NCI-H1694 (cell line): ENCODE data around the gene ID2.

ENCODE experiments used
- DNase-seq: peaks from one replicate; lab custom pipeline; 2025; lab: John Stamatoyannopoulos, UW

The ID2 gene

DNA sequence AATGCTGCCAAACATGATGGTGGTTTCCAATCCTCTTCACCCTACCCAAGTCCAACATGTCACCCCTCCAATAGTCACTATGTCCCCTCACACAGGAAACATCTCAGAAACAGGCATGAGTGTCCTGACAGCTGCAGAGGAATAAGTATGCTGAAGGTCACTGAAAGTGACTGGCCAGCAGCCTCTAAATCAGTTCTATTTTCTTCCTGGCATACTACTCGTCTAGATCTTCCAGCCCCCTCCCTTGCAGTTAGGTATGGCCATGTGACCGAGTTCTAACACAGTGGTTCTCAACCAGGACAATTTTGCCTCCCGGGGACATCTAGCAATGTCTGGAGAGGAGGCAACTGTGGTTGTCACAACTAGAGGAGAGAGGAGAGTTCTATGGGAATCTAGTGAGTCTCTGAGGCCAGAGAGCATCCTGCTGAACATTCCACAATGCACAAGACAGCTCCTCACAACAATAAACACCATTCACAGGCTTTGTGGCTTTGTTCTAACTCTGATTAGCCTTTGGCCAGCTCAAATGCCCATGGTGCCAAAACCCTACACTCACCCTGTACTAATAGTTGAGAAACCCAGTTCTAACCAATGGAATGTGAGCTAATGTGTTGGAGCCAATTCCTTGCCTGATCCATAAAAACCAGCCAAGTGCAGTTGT lies 12.6 kb upstream of the ID2 start:
- DNase-seq = no peak

DNA sequence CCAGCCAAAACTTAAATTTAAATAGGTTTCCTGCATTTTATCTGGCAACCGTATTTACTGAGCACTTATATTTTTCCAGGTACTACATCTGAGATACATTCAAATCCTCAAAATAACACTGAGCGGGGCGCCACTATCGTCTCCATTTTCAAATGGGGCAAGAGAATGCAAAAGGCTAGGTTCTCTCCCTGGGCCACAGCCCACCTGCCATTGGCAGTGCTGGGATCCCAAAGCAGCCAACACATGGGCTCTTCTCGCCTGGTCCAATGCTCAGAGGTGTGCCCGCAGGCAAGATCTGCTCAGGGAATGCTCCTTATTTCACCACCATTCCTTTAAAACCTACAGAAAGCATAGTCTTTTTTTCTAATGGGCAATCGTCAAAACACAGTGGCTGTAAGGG lies 11.3 kb upstream of the ID2 start:
- no peak for DNase-seq

DNA sequence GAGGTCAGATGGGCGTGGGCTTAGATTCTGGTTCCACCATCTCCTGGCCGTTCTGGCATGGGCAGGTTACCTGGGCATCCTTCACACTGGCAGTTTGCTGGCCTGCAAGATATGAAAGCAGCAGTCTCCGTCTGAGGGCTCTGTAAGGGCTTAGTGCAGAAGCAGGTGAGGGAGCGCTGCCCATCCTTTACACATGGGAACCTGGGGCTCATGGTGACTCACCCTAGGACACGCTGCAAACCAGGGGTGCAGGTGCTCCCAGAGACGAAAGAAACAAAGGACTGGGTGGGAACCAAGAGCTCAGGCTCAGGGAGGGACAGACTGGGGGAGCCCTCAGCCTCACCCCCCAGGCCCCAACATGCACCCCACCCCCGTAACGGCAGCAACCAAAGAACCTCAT lies 10.7 kb upstream of the ID2 start:
- no peak for DNase-seq

DNA sequence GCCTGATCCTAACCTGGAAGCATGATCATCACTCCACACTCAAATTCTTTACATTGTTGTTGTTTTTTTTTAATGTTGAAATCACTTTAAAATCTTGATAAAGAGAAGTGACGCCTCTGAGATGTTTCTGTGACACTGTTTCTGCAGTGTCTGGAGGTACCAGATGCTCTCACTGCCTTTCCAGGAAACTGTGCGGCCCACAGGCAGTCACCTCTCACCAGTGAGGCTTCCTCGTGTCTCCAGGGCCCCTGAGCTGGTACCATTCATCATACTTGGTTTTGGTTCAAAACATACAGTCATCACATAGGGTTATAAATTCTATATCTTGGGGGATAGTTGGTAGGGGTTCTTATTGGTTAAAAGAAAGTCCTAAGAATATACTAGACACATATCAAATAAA lies 10.1 kb upstream of the ID2 start:
- no peak for DNase-seq

DNA sequence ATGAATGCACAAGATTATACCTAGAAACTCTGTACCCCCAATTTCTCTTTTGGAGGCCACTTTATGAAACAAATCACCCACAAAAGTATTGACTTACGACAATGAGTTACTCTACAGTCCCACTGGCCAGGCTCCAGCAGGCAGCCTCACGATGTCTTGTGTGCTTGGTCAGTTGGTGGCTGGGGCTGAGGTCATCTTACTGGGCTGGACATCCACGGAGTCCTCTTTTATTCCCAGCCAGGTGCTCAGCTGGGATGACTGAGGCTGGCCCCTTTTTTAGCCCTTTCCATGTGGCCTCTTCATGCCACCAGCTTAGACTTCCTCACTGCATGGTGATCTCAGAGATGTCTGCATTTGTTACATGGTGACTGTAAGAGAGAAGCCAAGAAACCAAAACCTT lies 8.9 kb upstream of the ID2 start:
- DNase-seq = no peak

DNA sequence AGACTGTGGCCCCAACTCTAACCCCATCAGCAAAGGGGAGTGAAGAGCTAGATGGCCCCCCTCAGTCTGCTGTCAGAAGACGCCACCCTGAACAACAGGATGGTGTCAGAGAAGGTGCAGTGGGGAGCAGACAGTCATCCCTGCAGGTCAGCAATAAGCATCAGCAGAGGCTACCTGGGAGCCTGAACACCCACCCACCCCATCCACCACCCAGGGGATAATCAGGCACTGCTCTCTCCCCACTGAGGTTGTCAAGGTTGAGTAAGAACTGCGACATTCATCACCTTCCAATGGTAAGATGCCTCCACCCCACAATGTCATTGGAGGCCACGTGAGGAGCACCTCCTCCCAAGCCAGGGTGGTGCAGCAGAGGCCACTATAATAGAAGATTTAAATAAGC lies 8.5 kb upstream of the ID2 start:
- DNase-seq = no peak

DNA sequence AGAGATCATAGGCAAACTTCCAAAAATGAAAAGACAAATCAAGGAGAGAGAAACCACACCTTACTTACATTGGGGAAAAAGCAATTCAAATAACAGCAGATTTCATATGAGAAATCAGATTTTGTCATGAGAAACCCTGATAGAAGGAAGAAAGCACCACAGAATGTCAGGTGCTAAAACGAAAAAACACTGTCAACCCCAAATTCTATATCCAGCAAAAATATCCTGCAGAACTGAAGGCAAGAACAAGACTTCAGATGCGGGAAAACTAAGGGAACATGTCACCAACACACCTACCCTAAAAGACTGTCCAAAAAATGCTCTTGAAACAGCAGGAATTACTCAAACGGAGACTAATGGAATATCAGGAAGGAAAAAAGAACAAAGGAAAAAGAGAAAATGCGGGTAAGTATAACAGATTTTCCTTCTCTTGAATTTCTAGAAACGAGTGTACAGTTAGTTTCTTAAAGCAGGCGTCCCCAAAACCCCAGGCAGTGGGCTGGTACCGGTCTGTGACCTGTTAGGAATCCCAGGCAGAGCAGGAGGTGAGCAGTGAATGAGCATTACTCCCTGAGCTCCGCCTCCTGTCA lies 7.3 kb upstream of the ID2 start:
- no peak for DNase-seq

DNA sequence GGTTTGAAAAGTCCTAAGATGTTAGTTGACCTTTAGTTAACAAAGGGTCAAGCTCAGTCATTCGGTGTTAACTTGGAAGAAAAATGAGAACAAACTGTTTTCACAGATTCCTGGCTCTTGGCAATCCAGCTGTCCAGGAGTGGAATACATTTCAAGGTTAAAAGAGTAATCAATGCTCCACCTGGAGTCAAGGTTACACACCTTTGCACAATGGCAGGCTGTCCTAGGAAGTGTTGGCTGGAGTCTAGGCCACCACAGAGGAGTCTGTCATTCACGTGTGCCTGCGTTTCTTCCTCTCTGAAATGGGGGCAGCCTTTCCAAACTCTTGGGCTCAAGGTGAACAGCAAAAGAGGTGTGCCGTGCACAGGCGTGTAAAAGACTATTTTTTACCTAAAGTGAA lies 6.3 kb upstream of the ID2 start:
- no peak for DNase-seq

DNA sequence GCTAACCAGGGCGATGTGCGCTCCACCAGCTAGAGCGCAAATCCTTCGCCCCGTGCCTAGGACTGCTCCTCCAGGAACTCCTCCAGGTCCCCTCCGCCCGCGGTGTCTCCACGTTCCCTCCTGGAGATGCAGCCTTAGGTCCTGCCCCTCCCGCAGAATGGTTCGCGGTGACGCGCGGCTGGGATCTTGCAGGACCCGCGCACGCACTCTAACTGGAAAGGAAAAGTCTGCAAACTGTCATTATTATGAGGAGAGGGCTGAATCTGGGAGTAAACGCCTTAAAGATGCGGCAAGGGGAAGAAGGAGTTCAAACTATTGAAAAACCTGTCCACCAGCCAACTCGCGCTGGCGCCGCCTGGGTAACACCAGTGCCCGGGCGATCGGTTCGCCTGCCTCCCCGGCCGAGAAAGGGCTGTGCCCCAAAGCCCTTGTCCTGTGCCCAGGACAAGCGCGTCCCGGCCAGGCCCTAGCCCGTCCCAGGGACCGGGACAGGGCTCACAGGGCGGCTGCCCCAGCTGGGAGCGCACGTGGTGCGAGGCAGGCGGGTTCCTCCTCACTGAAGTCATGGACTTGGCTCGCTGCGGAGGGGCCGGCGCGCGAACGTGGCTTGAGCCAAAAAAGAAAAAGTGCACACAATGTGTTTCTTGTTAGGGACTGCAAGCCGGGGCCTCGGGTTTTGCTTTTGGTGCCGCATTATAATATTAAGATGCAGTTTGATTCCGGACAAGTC lies 5.5 kb upstream of the ID2 start:
- DNase-seq = no peak

DNA sequence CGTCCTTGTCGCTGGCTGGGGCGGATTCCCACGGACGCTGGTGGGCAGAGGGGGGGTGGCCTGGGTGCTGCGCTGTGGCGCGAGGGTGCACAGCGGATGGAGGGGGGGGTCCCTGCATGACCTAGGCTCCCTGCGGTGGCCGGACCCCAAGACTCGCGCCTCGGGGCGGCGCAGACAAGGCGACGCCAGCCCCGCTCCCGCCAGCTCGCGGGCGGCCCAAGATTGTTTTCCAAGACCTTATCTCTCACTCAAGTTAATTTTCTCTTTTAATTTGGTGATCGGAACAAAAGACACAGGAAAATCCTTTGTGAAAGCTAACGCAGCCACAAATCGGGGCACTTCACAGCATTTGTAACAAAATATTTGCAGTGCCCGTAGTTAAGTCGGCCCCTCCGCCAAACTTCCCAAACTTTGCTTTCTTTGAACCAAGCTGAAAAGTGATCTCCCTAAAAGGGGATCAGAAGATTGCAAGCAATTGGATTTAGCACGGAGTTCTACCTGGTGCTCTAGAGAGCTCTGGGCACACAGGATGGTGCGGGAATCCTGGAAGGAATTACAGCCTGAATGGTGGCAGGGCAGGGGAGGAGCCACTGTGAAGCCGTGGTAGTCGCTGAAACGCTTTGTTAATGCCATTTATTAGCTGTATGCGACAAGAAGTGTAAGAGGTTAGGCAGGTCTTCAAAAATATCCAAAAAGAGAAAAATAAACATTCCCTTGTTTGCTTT lies 4.8 kb upstream of the ID2 start:
- no peak for DNase-seq

DNA sequence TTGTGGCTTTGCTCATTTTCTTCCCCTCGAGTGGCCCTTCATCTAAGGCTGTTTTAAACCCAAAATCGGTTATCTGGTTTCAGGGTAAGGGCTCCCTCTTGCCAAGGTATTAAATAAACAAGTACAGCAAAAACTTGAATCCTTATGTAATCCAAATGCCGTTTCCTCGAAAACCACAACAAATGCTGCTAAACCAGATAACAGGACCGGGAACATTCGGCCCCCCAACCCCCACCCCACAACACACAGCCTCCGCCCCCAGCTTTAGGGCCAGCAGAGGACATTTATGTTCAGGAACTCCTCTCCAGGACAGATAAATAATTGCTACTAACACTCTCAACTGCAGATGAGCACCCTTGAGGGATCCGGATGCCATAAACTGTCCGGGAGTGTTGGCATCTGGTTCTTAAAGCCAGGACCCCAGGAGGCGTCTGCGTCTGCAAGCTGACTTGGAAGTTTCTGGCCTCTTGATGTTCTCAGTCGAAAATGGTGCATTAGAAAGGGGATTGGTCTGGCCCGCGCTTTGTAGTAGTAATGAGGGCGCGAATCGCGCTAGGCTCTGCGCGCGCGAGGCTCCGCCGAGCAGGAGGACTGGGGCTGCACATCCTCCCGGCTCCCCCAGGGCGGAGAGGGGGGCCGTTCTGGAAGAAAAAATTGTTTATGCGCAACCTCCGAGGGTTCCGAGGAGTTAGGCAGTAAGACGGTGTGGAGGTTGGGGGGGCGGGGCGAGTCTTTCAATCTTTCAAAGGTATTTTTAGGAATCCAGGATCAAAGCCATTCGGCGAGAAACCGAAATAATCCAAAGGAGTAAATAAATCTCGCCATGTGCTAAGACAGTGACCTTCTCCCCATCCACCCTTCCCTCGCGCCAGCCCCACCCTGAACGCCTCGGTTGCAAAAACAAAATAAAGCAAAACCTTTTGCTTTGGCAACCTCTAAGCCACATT lies 3.9 kb upstream of the ID2 start:
- peak; percentile 94 for DNase-seq

DNA sequence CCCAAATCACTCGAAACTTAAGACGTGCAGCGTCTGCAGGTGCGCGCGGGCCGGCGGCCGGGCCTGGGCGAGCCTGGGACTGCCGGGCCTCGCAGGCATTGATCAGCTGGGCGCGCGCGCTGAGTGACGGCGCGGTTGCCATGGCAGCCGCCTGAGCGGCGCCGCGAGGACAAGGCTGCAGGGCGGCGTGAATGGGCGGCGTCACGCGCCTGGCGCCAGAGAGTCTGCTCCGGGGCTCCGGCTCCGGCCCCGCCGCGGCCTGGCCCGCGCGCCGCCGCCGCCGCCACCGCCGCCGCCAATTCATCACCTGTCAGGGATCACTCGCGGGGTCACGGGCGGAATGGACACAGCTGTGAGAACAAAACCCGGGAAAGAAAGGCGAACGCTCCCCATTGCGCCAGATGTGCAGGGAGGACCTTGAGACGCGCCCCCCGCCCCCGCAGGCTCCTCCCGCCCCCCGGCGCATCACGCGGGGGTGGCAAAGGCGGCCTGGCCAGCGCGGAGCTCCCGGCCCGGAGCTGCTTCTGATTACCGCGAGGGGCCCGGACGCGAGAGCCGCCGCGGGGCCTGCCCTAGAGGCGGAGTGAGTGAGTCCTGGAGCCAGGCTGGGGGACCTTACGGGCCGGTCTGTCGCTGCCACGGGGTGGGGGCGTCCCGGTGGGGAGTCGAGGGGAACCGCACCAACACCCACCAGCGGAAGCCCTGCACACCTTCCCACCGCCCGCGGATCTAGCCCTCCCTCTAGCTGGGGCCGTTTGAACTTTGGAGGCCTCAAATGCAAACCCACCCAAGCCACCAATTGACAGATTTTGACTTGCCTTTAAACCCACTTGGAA lies 2.9 kb upstream of the ID2 start:
- DNase-seq = peak; percentile 91

DNA sequence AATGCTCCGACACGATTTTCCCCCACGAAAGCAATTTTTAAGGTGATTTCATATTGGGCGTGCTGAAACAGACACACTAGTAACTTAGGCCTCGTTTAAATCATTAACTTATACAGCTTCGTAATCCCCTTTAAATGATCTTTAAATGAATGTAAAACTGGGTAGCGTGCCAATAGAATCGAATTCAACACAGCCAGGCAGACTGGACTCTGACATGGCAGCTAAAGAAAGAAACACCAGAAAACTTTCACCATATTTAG lies 2.4 kb upstream of the ID2 start:
- no peak for DNase-seq

DNA sequence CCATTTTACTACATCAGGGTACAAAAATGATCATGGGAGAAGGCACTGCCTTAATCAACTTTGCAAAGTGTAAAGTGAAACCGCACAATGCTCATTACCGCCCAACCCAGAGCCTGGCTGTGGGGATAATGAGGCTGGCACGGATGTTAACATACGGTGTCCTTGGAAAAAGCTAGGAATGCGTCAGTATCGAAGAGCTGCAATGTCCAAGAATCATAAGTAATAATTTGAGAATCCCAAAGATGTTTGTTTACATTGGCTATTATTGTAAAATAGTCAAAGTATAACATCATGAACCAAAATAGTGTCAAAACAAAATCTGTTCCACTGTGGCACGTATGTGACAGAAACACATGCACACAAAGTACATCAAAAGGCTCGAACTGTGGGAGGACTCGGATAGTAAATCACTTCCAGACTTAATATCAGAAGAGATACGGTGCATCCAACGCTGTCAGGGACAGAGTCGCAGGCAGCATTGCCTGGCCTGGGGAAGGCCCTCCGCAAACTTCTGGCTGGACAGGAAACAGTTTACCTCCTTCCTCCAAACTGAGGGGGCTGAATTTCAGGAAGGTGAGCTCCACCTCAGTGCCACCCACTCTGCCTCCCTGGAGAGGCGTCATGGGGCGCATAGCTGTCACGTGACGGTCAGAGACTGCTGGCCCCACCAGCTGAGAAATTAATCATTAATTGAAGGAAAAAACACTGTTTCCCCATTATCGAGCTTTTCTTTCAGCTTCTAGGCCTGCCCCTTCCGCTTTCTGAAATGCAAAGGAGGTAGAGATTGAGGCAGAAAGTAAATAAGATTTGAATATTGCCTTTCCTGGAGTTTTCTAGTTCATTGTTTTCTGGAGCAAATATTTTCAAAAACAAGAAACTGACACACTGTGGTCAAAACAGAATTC lies 1.8 kb upstream of the ID2 start:
- DNase-seq = peak; percentile 84

DNA sequence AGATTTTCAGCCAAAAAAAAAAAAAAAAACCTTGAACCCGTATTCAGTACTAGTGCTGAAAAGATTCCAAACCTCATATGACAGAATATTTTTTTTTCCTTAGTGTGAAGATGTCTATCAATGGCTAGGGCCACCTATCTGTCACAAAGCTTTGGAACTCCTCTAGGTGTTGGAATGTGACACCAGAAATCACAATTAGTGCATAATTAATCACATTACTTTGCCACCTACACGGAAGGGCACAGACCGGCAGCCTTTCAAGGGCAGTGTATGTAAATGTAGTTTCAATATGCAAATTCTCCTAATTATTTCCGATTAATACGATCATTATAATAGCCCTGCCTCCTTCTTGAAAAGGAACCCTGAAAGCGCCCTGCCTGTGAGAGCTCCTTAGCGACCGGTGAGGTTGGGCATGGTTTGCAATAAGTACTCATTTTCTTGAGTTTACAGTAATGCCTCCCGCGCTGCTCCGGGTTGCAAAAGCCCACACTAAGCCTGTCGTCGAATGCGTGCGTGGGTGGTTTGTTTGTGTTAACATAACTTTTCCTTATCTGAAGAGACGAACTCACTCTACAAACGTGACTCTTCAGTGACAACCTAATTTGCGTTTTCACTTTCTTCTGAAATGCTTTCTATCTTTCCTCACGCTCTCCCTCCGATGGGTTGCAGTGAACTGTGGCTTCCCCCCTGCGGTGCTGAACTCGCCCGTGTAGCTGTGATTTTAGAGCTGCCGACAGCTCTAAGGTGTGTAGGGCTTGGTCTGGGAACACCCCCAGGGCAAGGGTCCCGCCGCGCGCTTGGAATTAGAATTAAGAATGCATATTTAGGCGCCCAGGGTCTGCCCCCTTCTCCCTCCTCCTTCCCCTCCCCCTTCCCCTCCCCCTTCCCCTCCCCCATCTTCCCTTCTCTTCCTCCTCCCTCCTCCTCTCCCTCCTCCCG lies 765 bp upstream of the ID2 start:
- peak; percentile 87 for DNase-seq

DNA sequence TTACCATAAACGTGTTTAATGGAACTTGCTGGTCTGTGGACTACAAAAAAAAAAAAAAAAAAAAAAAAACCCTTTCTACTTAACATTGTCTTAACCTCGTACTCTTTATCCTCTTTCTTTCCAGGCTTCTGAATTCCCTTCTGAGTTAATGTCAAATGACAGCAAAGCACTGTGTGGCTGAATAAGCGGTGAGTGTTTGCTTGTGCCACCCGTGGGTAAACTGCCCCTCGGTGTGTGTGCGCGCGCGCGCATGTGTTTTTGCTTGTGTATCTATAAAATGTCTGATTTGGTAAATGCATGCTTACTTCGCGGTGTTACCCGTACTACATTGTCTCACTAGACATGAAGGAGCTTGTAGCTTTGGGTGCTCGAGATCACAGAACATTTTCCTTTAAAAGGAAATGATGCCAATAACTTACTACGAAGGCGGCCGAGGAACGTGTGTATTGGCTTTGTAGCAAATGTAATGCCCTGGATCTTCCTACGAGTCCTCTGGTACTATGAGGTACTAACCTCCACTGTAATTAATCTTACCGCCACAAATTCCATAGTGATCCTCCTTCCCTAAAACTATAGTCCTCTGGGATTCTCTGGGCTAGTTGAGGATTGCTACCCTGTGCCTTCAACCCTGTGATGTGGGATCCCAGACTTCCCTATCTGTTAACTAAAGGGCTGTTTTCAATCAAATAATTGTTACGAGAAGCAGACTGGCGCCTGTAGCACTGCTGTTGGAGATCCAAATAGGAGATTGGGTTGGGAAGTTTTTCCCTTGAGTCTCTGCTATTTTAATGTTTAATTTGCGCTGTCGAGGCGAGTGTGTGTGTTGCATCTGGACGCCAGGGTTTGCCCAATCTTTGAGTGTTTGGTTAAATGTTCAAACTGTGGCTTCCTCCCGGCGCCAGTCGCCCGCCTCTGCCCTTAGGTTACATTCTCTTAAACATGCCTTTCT lies 1.1 kb downstream of the ID2 start:
- peak; percentile 80 for DNase-seq

DNA sequence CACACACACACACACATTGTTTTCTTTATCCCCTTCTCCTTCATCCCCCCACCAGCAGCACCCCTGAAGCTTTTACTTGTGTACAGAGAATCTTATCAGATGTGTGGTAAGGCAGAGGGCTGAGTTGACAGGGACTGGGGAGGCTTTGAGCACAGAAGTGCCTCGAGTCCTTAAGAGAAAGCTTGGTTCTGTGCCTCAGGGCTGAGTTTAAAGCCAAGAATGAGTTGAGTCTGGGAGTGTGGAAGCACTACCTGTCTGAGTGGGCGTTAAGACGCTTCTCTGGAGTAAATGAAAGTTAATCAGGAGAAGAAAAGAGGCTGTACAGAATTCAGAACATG lies 2.7 kb downstream of the ID2 start:
- no peak for DNase-seq
